ENCODE measurements around the gene ZDHHC24. TPM values are rescaled to one million over a fixed set of nuclear protein-coding genes. Genes with fewer than 3 reads are reported as not detected.

Gene ZDHHC24
- total and polyA plus RNA-seq, 2 experiments from 2014 or later, result 5.6 to 13.1 TPM

DNA sequence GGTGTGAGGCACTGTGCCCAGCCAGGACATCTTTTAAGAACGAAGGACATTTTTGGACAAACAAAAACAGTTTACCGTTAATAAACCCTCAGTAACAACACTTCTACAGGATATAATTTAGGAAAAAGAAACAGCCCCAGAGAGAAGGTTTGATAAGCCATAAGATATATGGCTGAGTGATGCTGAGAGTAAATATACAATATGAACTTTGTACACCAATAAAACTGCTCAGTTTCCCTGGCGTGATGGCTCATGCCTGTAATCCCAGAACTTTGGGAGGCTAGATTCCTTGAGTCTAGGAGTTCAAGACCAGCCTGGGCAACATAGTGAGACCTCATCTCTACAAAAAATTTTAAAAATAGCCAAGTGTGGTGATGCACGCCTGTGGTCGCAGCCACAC lies 47.3 kb downstream of the ZDHHC24 start:
- Mint-ChIP-seq H3K9me3 (no peaks in the 10 kb centered on the region), H3K36me3 (ENCODE audit: low read depth) (peaks cover 33% of the 10 kb centered on the region; the same call in 2 of the 3 replicates), H3K27me3 (ENCODE audit: insufficient read depth, low read depth, poor library complexity) (peaks cover 2% of the 10 kb centered on the region), H3K27ac (no peak overlapping the region), H3K4me3 (no peak overlapping the region), H3K4me1 (peaks cover 2% of the 10 kb centered on the region; the same call in 1 of the 3 replicates)
- Histone ChIP-seq H3K27me3 (ENCODE audit: insufficient read depth) (no peaks in the 10 kb centered on the region), H2AFZ (no peak overlapping the region), H3K4me1 (ENCODE audit: insufficient read depth) (no peaks in the 10 kb centered on the region), H3F3A (replicated peaks; ENCODE audit: low read depth) (0 out of 2 replicates have a peak, but pooled peaks cover 5% of the 10 kb centered on the region), H3K4me2 (no peak overlapping the region), H3K27ac (ENCODE audit: low read depth) (no peak overlapping the region), H3K4me3 (no peak overlapping the region), H3K36me3 (ENCODE audit: insufficient read depth) (peaks cover 7% of the 10 kb centered on the region; the same call in 1 of the 2 replicates), H3K9me2 (ENCODE audit: insufficient read depth) (no peaks in the 10 kb centered on the region), H4K20me1 (replicated peaks; ENCODE audit: insufficient read depth) (no peaks in the 10 kb centered on the region; the same call in 1 of the 2 replicates), H3K79me2 (replicated peaks; ENCODE audit: insufficient read depth) (no peaks in the 10 kb centered on the region)
- TF ChIP-seq, protein P1, sequence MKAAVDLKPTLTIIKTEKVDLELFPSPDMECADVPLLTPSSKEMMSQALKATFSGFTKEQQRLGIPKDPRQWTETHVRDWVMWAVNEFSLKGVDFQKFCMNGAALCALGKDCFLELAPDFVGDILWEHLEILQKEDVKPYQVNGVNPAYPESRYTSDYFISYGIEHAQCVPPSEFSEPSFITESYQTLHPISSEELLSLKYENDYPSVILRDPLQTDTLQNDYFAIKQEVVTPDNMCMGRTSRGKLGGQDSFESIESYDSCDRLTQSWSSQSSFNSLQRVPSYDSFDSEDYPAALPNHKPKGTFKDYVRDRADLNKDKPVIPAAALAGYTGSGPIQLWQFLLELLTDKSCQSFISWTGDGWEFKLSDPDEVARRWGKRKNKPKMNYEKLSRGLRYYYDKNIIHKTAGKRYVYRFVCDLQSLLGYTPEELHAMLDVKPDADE (IDR thresholded peaks at IDR 0.05), result no peak
- TF ChIP-seq NANOG (IDR thresholded peaks at IDR 0.05; ENCODE audit: borderline replicate concordance), result no peak
- ATAC-seq, result no peak
- no peak for DNase-seq (ENCODE audit: low spot score)

DNA sequence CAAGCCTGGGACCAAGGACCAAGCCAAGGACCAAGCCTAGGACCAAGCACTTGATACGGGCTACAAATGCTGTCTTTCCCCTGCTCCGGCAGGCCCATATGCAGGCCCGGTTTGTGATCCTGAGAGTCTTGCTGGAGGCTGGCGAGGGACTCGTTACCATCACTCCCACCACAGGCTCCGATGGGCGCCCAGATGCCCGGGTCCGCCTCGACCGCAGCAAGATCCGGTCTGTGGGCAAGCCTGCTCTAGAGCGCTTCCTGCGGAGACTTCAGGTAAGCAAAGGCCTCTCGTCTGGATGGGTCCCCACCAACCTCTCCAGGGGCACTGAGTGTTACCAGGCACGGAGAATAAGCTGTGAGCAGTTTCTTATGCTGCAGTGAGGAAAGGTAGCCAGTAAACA lies 48.6 kb downstream of the ZDHHC24 start:
- peaks cover 41% of the 10 kb centered on the region for H3K36me3 Mint-ChIP-seq (ENCODE audit: low read depth)
- H3K27me3 Mint-ChIP-seq (ENCODE audit: insufficient read depth, low read depth, poor library complexity), result peaks cover 6% of the 10 kb centered on the region
- no peak for ATAC-seq

More for the DNA sequence above, 48.6 kb downstream of the ZDHHC24 start:
- no peaks in the 10 kb centered on the region for H3K27me3 ChIP-seq (ENCODE audit: insufficient read depth)
- Mint-ChIP-seq H3K27ac (no peak overlapping the region), H3K9me3 (no peaks in the 10 kb centered on the region), H3K4me3 (no peak overlapping the region), H3K4me1 (peaks cover 2% of the 10 kb centered on the region; the same call in 1 of the 3 replicates)
- H4K20me1 ChIP-seq (replicated peaks; ENCODE audit: insufficient read depth), result no peaks in the 10 kb centered on the region; the same call in 1 of the 2 replicates
- no peaks in the 10 kb centered on the region for H3K4me1 ChIP-seq (ENCODE audit: insufficient read depth)
- H3K27ac ChIP-seq (ENCODE audit: low read depth), result no peak overlapping the region
- H3F3A ChIP-seq (replicated peaks; ENCODE audit: low read depth), result 0 out of 2 replicates have a peak, but pooled peaks cover 5% of the 10 kb centered on the region
- no peak overlapping the region for H2AFZ ChIP-seq
- H3K36me3 ChIP-seq (ENCODE audit: insufficient read depth), result peaks cover 7% of the 10 kb centered on the region; the same call in 1 of the 2 replicates
- no peak for DNase-seq (ENCODE audit: low spot score)
- TF ChIP-seq EZH2 (IDR thresholded peaks at IDR 0.05; ENCODE audit: low read depth, unreplicated experiment), result no peak
- TF ChIP-seq, protein P2, sequence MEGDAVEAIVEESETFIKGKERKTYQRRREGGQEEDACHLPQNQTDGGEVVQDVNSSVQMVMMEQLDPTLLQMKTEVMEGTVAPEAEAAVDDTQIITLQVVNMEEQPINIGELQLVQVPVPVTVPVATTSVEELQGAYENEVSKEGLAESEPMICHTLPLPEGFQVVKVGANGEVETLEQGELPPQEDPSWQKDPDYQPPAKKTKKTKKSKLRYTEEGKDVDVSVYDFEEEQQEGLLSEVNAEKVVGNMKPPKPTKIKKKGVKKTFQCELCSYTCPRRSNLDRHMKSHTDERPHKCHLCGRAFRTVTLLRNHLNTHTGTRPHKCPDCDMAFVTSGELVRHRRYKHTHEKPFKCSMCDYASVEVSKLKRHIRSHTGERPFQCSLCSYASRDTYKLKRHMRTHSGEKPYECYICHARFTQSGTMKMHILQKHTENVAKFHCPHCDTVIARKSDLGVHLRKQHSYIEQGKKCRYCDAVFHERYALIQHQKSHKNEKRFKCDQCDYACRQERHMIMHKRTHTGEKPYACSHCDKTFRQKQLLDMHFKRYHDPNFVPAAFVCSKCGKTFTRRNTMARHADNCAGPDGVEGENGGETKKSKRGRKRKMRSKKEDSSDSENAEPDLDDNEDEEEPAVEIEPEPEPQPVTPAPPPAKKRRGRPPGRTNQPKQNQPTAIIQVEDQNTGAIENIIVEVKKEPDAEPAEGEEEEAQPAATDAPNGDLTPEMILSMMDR (conservative IDR thresholded peaks at IDR 0.05; ENCODE audit: low read depth in 2 of 2), result no peak
- no peak for TF ChIP-seq EZH2phosphoT487 (IDR thresholded peaks at IDR 0.05; ENCODE audit: unreplicated experiment)
- TF ChIP-seq CREB1 (CRISPR knock-in tag; IDR thresholded peaks at IDR 0.05; ENCODE audit: low read depth), result no peak
- no peak for TF ChIP-seq ZNF114 (CRISPR knock-in tag; IDR thresholded peaks at IDR 0.05)
- TF ChIP-seq NANOG (IDR thresholded peaks at IDR 0.05; ENCODE audit: borderline replicate concordance), result no peak
- TF ChIP-seq POLR2AphosphoS5 (IDR thresholded peaks at IDR 0.05; ENCODE audit: low read depth), result no peak
- TF ChIP-seq, protein P3, sequence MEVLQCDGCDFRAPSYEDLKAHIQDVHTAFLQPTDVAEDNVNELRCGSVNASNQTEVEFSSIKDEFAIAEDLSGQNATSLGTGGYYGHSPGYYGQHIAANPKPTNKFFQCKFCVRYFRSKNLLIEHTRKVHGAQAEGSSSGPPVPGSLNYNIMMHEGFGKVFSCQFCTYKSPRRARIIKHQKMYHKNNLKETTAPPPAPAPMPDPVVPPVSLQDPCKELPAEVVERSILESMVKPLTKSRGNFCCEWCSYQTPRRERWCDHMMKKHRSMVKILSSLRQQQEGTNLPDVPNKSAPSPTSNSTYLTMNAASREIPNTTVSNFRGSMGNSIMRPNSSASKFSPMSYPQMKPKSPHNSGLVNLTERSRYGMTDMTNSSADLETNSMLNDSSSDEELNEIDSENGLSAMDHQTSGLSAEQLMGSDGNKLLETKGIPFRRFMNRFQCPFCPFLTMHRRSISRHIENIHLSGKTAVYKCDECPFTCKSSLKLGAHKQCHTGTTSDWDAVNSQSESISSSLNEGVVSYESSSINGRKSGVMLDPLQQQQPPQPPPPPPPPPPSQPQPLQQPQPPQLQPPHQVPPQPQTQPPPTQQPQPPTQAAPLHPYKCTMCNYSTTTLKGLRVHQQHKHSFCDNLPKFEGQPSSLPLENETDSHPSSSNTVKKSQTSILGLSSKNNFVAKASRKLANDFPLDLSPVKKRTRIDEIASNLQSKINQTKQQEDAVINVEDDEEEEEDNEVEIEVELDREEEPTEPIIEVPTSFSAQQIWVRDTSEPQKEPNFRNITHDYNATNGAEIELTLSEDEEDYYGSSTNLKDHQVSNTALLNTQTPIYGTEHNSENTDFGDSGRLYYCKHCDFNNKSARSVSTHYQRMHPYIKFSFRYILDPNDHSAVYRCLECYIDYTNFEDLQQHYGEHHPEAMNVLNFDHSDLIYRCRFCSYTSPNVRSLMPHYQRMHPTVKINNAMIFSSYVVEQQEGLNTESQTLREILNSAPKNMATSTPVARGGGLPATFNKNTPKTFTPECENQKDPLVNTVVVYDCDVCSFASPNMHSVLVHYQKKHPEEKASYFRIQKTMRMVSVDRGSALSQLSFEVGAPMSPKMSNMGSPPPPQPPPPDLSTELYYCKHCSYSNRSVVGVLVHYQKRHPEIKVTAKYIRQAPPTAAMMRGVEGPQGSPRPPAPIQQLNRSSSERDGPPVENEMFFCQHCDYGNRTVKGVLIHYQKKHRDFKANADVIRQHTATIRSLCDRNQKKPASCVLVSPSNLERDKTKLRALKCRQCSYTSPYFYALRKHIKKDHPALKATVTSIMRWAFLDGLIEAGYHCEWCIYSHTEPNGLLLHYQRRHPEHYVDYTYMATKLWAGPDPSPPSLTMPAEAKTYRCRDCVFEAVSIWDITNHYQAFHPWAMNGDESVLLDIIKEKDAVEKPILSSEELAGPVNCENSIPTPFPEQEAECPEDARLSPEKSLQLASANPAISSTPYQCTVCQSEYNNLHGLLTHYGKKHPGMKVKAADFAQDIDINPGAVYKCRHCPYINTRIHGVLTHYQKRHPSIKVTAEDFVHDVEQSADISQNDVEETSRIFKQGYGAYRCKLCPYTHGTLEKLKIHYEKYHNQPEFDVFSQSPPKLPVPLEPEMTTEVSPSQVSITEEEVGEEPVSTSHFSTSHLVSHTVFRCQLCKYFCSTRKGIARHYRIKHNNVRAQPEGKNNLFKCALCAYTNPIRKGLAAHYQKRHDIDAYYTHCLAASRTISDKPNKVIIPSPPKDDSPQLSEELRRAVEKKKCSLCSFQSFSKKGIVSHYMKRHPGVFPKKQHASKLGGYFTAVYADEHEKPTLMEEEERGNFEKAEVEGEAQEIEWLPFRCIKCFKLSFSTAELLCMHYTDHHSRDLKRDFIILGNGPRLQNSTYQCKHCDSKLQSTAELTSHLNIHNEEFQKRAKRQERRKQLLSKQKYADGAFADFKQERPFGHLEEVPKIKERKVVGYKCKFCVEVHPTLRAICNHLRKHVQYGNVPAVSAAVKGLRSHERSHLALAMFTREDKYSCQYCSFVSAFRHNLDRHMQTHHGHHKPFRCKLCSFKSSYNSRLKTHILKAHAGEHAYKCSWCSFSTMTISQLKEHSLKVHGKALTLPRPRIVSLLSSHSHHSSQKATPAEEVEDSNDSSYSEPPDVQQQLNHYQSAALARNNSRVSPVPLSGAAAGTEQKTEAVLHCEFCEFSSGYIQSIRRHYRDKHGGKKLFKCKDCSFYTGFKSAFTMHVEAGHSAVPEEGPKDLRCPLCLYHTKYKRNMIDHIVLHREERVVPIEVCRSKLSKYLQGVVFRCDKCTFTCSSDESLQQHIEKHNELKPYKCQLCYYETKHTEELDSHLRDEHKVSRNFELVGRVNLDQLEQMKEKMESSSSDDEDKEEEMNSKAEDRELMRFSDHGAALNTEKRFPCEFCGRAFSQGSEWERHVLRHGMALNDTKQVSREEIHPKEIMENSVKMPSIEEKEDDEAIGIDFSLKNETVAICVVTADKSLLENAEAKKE (CRISPR knock-in tag; IDR thresholded peaks at IDR 0.05), result no peak
- no peak for TF ChIP-seq JUNB (IDR thresholded peaks at IDR 0.05; ENCODE audit: unreplicated experiment)
- no peak overlapping the region for H3K4me3 ChIP-seq
- no peak overlapping the region for H3K4me2 ChIP-seq
- no peaks in the 10 kb centered on the region for H3K79me2 ChIP-seq (replicated peaks; ENCODE audit: insufficient read depth)
- H3K9me2 ChIP-seq (ENCODE audit: insufficient read depth), result no peaks in the 10 kb centered on the region
